ENCODE results near the gene PIK3CD. TPM values are rescaled to one million over a fixed set of nuclear protein-coding genes. Genes with fewer than 3 reads are reported as not detected.

Gene PIK3CD
- total and polyA plus RNA-seq, 7 donors, result 0.44 to 2.5 (median 0.93) TPM

- intact Hi-C loops (cut with DNase I), result loop anchor here (5.0 kb wide), 2 partner anchors 239 to 799 kb away; no protein-coding TSS in a partner anchor
- 65 to 71% (median 69%) methylated on average over 22 to 23 of the region's 23 CpGs for WGBS, 3 donors
- H3K9me3 ChIP-seq, result no peaks in the 10 kb centered on the region
- TF ChIP-seq CTCF (IDR thresholded peaks at IDR 0.05), result no peak
- no peaks in the 10 kb centered on the region for H3K4me1 ChIP-seq
- peaks cover 0 to 2% (median 0%) of the 10 kb centered on the region in 3 donors for H3K27me3 ChIP-seq (ENCODE audit: insufficient read depth in 3 of 3, low read length in 2 of 3)
- H3K36me3 ChIP-seq (ENCODE audit: insufficient read depth in 1 of 2, low read depth in 1 of 2), result no peaks in the 10 kb centered on the region
- DNase-seq (no peak), ATAC-seq (no peak)
- no peak overlapping the region for H3K27ac ChIP-seq
- H3K4me3 ChIP-seq, result no peak overlapping the region
Observed at GRCh38 chr1:9628541-9629444, 22.7 kb upstream of the PIK3CD start.

GRCh38 chr1:9629445-9630201, 21.9 kb upstream of the PIK3CD start:
- intact Hi-C loops (cut with DNase I), result loop anchor here (5.0 kb wide), 2 partner anchors 238 to 798 kb away; no protein-coding TSS in a partner anchor
- no peak for TF ChIP-seq CTCF (IDR thresholded peaks at IDR 0.05)
- ATAC-seq, result peak in 3 of 4 donors; percentile 16 to 18 (median 16)
- H3K27me3 ChIP-seq (ENCODE audit: insufficient read depth in 3 of 3, low read length in 2 of 3), result peaks cover 0 to 2% (median 0%) of the 10 kb centered on the region in 3 donors
- peak; percentile 46 to 73 for DNase-seq
- H3K4me1 ChIP-seq, result no peaks in the 10 kb centered on the region
- H3K4me3 ChIP-seq, result no peak overlapping the region
- WGBS, 3 donors, result 42 to 52% (median 44%) methylated on average over 25 to 29 of the region's 29 CpGs
- no peaks in the 10 kb centered on the region for H3K9me3 ChIP-seq
- no peaks in the 10 kb centered on the region for H3K36me3 ChIP-seq (ENCODE audit: insufficient read depth in 1 of 2, low read depth in 1 of 2)
- no peak overlapping the region for H3K27ac ChIP-seq

- intact Hi-C loops (cut with DNase I), result no loop called here
- TF ChIP-seq CTCF (IDR thresholded peaks at IDR 0.05), result no peak
- no peaks in the 10 kb centered on the region for H3K4me1 ChIP-seq
- no peaks in the 10 kb centered on the region for H3K36me3 ChIP-seq (ENCODE audit: insufficient read depth in 1 of 2, low read depth in 1 of 2)
- H3K4me3 ChIP-seq, result no peak overlapping the region
- H3K27me3 ChIP-seq (ENCODE audit: insufficient read depth in 3 of 3, low read length in 2 of 3), result peaks cover 0 to 2% (median 0%) of the 10 kb centered on the region in 3 donors
- DNase-seq (no peak), ATAC-seq (no peak)
- WGBS, 3 donors, result 62 to 73% (median 71%) methylated on average over 8 of the region's 8 CpGs
- no peak overlapping the region for H3K27ac ChIP-seq
- no peaks in the 10 kb centered on the region for H3K9me3 ChIP-seq
Observed at GRCh38 chr1:9630331-9631111, 21.0 kb upstream of the PIK3CD start.

- no peak for TF ChIP-seq CTCF (IDR thresholded peaks at IDR 0.05)
- no peaks in the 10 kb centered on the region for H3K36me3 ChIP-seq (ENCODE audit: insufficient read depth in 1 of 2, low read depth in 1 of 2)
- H3K9me3 ChIP-seq, result no peaks in the 10 kb centered on the region
- H3K4me3 ChIP-seq, result no peak overlapping the region
- H3K4me1 ChIP-seq, result no peaks in the 10 kb centered on the region
- peaks cover 0 to 2% (median 0%) of the 10 kb centered on the region in 3 donors for H3K27me3 ChIP-seq (ENCODE audit: insufficient read depth in 3 of 3, low read length in 2 of 3)
- 78 to 96% (median 87%) methylated on average over 3 of the region's 3 CpGs for WGBS, 3 donors
- intact Hi-C loops (cut with DNase I), result no loop called here
- no peak overlapping the region for H3K27ac ChIP-seq
- no peak for ATAC-seq
- DNase-seq, result no peak
Observed at GRCh38 chr1:9631613-9632012, 19.9 kb upstream of the PIK3CD start.
